Measurements from ENCODE around the gene NFU1. TPM values are rescaled to one million over a fixed set of nuclear protein-coding genes. Genes with fewer than 3 reads are reported as not detected.

Gene NFU1
- total and polyA plus RNA-seq, 2 experiments from 2014 or later = 39.9 to 102 TPM

DNA sequence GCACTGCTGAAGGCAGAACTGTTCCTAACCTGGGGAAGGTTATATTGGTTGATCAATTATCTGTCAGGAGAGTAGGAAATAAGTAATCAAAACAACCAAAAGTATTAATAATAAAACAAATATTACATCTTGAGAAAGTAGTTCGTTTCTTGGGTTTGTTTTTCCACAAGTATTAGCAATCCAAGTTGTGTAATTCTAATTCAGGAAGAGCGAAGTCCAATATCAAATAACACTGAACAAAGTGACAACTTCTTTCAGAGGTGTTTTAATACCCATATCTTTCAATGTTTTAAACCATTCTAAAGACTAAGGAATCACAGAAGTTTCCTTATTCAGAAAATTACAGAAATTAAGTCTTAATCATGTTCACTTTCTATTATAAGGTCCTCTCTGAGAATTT is 34.6 kb upstream of the NFU1 start:
- Mint-ChIP-seq H3K4me3 (no peak overlapping the region), H3K4me1 (peaks cover 23% of the 10 kb centered on the region), H3K9me3 (no peaks in the 10 kb centered on the region), H3K27ac (no peak overlapping the region), H3K36me3 (ENCODE audit: low read depth) (no peaks in the 10 kb centered on the region), H3K27me3 (ENCODE audit: insufficient read depth, low read depth, poor library complexity) (no peaks in the 10 kb centered on the region)
- Histone ChIP-seq H3K4me1 (ENCODE audit: insufficient read depth) (no peaks in the 10 kb centered on the region), H4K20me1 (replicated peaks; ENCODE audit: insufficient read depth) (0 out of 2 replicates have a peak, but pooled peaks cover 4% of the 10 kb centered on the region), H2AFZ (no peak overlapping the region), H3K4me2 (no peak overlapping the region), H3K36me3 (ENCODE audit: insufficient read depth) (no peaks in the 10 kb centered on the region), H3K9me2 (ENCODE audit: insufficient read depth) (no peaks in the 10 kb centered on the region), H3F3A (replicated peaks; ENCODE audit: low read depth) (no peaks in the 10 kb centered on the region), H3K27me3 (ENCODE audit: insufficient read depth) (no peaks in the 10 kb centered on the region), H3K4me3 (no peak overlapping the region), H3K27ac (ENCODE audit: low read depth) (no peak overlapping the region), H3K79me2 (replicated peaks; ENCODE audit: insufficient read depth) (no peaks in the 10 kb centered on the region)
- TF ChIP-seq POLR2AphosphoS5 (IDR thresholded peaks at IDR 0.05; ENCODE audit: low read depth) = no peak
- TF ChIP-seq EZH2phosphoT487 (IDR thresholded peaks at IDR 0.05; ENCODE audit: unreplicated experiment) = no peak
- no peak for TF ChIP-seq ZNF114 (CRISPR knock-in tag; IDR thresholded peaks at IDR 0.05)
- TF ChIP-seq ZNF331 (CRISPR knock-in tag; IDR thresholded peaks at IDR 0.05; ENCODE audit: low read depth) = no peak
- ATAC-seq (no peak), DNase-seq (ENCODE audit: low spot score) (no peak)

DNA sequence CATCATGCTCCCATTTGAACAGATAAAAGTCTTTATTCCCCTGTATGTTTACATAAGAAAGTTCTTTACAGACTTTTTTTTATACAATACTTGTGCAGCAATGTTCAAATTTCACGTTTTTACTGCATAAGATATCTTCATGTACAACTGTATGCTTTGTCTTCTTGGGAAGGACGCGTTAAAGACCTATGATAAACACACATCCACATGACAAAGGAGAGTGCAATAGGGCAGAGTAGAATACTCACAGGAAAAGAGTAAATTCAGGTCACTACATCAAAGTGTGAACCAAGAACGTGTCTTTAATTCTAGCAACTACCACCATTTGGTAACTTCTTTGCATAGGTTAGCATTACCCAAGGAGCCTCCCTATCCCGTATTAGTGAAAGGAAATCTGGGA is 33.7 kb upstream of the NFU1 start:
- Histone ChIP-seq H3K36me3 (ENCODE audit: insufficient read depth) (no peaks in the 10 kb centered on the region), H3K79me2 (replicated peaks; ENCODE audit: insufficient read depth) (no peaks in the 10 kb centered on the region), H3K4me3 (no peak overlapping the region), H4K20me1 (replicated peaks; ENCODE audit: insufficient read depth) (0 out of 2 replicates have a peak, but pooled peaks cover 4% of the 10 kb centered on the region), H3K4me2 (no peak overlapping the region), H3K27ac (ENCODE audit: low read depth) (no peak overlapping the region), H3K9me2 (ENCODE audit: insufficient read depth) (no peaks in the 10 kb centered on the region), H3K27me3 (ENCODE audit: insufficient read depth) (no peaks in the 10 kb centered on the region), H3F3A (replicated peaks; ENCODE audit: low read depth) (no peaks in the 10 kb centered on the region), H2AFZ (no peak overlapping the region), H3K4me1 (ENCODE audit: insufficient read depth) (no peaks in the 10 kb centered on the region)
- Mint-ChIP-seq H3K4me3 (no peak overlapping the region), H3K9me3 (no peaks in the 10 kb centered on the region), H3K4me1 (peaks cover 23% of the 10 kb centered on the region), H3K36me3 (ENCODE audit: low read depth) (peaks cover 4% of the 10 kb centered on the region; the same call in 1 of the 3 replicates), H3K27ac (no peak overlapping the region), H3K27me3 (ENCODE audit: insufficient read depth, low read depth, poor library complexity) (no peaks in the 10 kb centered on the region)
- DNase-seq (ENCODE audit: low spot score) (no peak), ATAC-seq (peak; percentile 39; the same call in 2 of the 3 replicates)
- TF ChIP-seq STAT1 (IDR thresholded peaks at IDR 0.05; ENCODE audit: unreplicated experiment) (no peak), NANOG (IDR thresholded peaks at IDR 0.05; ENCODE audit: borderline replicate concordance) (no peak), ZNF331 (CRISPR knock-in tag; IDR thresholded peaks at IDR 0.05; ENCODE audit: low read depth) (no peak), JUNB (IDR thresholded peaks at IDR 0.05; ENCODE audit: unreplicated experiment) (no peak), EZH2phosphoT487 (IDR thresholded peaks at IDR 0.05; ENCODE audit: unreplicated experiment) (no peak), CREB1 (CRISPR knock-in tag; IDR thresholded peaks at IDR 0.05; ENCODE audit: low read depth) (no peak), ZNF114 (CRISPR knock-in tag; IDR thresholded peaks at IDR 0.05) (no peak), EZH2 (IDR thresholded peaks at IDR 0.05; ENCODE audit: low read depth, unreplicated experiment) (no peak)
- TF ChIP-seq, protein P1, sequence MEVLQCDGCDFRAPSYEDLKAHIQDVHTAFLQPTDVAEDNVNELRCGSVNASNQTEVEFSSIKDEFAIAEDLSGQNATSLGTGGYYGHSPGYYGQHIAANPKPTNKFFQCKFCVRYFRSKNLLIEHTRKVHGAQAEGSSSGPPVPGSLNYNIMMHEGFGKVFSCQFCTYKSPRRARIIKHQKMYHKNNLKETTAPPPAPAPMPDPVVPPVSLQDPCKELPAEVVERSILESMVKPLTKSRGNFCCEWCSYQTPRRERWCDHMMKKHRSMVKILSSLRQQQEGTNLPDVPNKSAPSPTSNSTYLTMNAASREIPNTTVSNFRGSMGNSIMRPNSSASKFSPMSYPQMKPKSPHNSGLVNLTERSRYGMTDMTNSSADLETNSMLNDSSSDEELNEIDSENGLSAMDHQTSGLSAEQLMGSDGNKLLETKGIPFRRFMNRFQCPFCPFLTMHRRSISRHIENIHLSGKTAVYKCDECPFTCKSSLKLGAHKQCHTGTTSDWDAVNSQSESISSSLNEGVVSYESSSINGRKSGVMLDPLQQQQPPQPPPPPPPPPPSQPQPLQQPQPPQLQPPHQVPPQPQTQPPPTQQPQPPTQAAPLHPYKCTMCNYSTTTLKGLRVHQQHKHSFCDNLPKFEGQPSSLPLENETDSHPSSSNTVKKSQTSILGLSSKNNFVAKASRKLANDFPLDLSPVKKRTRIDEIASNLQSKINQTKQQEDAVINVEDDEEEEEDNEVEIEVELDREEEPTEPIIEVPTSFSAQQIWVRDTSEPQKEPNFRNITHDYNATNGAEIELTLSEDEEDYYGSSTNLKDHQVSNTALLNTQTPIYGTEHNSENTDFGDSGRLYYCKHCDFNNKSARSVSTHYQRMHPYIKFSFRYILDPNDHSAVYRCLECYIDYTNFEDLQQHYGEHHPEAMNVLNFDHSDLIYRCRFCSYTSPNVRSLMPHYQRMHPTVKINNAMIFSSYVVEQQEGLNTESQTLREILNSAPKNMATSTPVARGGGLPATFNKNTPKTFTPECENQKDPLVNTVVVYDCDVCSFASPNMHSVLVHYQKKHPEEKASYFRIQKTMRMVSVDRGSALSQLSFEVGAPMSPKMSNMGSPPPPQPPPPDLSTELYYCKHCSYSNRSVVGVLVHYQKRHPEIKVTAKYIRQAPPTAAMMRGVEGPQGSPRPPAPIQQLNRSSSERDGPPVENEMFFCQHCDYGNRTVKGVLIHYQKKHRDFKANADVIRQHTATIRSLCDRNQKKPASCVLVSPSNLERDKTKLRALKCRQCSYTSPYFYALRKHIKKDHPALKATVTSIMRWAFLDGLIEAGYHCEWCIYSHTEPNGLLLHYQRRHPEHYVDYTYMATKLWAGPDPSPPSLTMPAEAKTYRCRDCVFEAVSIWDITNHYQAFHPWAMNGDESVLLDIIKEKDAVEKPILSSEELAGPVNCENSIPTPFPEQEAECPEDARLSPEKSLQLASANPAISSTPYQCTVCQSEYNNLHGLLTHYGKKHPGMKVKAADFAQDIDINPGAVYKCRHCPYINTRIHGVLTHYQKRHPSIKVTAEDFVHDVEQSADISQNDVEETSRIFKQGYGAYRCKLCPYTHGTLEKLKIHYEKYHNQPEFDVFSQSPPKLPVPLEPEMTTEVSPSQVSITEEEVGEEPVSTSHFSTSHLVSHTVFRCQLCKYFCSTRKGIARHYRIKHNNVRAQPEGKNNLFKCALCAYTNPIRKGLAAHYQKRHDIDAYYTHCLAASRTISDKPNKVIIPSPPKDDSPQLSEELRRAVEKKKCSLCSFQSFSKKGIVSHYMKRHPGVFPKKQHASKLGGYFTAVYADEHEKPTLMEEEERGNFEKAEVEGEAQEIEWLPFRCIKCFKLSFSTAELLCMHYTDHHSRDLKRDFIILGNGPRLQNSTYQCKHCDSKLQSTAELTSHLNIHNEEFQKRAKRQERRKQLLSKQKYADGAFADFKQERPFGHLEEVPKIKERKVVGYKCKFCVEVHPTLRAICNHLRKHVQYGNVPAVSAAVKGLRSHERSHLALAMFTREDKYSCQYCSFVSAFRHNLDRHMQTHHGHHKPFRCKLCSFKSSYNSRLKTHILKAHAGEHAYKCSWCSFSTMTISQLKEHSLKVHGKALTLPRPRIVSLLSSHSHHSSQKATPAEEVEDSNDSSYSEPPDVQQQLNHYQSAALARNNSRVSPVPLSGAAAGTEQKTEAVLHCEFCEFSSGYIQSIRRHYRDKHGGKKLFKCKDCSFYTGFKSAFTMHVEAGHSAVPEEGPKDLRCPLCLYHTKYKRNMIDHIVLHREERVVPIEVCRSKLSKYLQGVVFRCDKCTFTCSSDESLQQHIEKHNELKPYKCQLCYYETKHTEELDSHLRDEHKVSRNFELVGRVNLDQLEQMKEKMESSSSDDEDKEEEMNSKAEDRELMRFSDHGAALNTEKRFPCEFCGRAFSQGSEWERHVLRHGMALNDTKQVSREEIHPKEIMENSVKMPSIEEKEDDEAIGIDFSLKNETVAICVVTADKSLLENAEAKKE (CRISPR knock-in tag; IDR thresholded peaks at IDR 0.05) = no peak
- TF ChIP-seq, protein P2, sequence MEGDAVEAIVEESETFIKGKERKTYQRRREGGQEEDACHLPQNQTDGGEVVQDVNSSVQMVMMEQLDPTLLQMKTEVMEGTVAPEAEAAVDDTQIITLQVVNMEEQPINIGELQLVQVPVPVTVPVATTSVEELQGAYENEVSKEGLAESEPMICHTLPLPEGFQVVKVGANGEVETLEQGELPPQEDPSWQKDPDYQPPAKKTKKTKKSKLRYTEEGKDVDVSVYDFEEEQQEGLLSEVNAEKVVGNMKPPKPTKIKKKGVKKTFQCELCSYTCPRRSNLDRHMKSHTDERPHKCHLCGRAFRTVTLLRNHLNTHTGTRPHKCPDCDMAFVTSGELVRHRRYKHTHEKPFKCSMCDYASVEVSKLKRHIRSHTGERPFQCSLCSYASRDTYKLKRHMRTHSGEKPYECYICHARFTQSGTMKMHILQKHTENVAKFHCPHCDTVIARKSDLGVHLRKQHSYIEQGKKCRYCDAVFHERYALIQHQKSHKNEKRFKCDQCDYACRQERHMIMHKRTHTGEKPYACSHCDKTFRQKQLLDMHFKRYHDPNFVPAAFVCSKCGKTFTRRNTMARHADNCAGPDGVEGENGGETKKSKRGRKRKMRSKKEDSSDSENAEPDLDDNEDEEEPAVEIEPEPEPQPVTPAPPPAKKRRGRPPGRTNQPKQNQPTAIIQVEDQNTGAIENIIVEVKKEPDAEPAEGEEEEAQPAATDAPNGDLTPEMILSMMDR (conservative IDR thresholded peaks at IDR 0.05; ENCODE audit: low read depth in 2 of 2) = no peak
- TF ChIP-seq, protein P3, sequence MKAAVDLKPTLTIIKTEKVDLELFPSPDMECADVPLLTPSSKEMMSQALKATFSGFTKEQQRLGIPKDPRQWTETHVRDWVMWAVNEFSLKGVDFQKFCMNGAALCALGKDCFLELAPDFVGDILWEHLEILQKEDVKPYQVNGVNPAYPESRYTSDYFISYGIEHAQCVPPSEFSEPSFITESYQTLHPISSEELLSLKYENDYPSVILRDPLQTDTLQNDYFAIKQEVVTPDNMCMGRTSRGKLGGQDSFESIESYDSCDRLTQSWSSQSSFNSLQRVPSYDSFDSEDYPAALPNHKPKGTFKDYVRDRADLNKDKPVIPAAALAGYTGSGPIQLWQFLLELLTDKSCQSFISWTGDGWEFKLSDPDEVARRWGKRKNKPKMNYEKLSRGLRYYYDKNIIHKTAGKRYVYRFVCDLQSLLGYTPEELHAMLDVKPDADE (IDR thresholded peaks at IDR 0.05) = no peak

Measured in GM23338 (cell line).